BLaER1 treated with 17β-estradiol and CSF1 and Interleukin-3, amounts not matched to agents 10 nM and 100 nM (cell line): ENCODE data around the gene LRBA.
A peak's percentile ranks its signal among the peaks of the same experiment; 100 is the strongest.

ENCODE experiments used
- H3K27ac ChIP-seq, 11 experiments: shearing (Covaris generic); formaldehyde crosslinking; 2 replicates each; pipeline ENCODE4 v1.8.1; 2022
- H3K27me3 ChIP-seq, 11 experiments: shearing (Covaris generic); formaldehyde crosslinking; 2 replicates each; pipeline ENCODE4 v1.8.1; 2022
- H3K36me3 ChIP-seq, 11 experiments: shearing (Covaris generic); formaldehyde crosslinking; 2 replicates each; pipeline ENCODE4 v1.8.1; 2022
- H3K4me1 ChIP-seq, 10 experiments: shearing (Covaris generic); formaldehyde crosslinking; 2 replicates each; pipeline ENCODE4 v1.8.1; 2022
- H3K4me2 ChIP-seq, 11 experiments: shearing (Covaris generic); formaldehyde crosslinking; 2 replicates each; pipeline ENCODE4 v1.8.1; 2022
- H3K4me3 ChIP-seq, 10 experiments: shearing (Covaris generic); formaldehyde crosslinking; 2 replicates each; pipeline ENCODE4 v1.8.1; 2022
- H3K9ac ChIP-seq, 11 experiments: shearing (Covaris generic); formaldehyde crosslinking; 2 replicates each; pipeline ENCODE4 v1.8.1; 2022
- H3K9me3 ChIP-seq, 11 experiments: shearing (Covaris generic); formaldehyde crosslinking; replicated peaks in 1 of 11; 2 replicates each; pipeline ENCODE4 v1.8.1; 2022
- H4K20me1 ChIP-seq, 11 experiments: shearing (Covaris generic); formaldehyde crosslinking; 2 replicates each; pipeline ENCODE4 v1.8.1; 2022
- Cebpa-rat ChIP-seq, 11 experiments: shearing (Covaris generic); IDR thresholded peaks; 2 replicates each; pipeline ENCODE4 v1.8.1; 2022

LRBA gene

DNA sequence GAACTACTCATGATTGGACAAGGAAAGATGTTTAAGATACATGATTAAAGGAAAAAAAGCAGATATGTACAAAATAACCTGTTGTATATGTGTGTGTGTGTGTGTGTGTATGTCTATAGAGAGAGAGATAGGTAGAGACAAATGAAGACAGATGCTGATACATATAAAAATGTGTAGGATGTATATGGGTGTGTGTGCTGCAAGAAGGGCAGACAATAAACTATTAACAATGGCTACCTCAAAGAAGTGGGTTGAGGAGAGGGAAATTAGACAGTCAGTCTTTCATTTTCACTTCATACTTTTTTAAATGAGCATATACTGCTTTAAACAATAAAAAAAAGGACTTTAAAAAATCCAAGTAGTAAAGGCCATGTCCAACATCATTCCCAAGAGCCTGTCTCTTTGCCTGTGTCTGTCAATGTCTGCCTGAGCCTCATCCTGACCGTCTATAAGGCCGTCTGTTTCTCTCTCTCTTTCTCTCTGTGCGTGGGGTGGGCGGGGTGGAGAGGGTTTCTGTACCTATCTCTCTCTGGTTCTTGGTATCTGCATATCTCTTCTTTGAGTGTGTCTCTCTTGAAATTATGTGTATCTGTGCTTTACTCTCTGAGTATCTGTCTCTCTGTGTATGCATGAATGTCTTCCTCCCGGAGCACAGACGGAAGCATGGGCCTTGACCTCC lies 62.8 kb downstream of the LRBA start:
- peaks cover 20 to 46% (median 34%) of the 10 kb centered on the region in 11 experiments for H3K9me3 ChIP-seq
- H4K20me1 ChIP-seq, result peaks cover 0 to 8% (median 0%) of the 10 kb centered on the region in 11 experiments; a peak in 1 of 22 replicates
- H3K4me1 ChIP-seq, result peaks cover 0 to 9% (median 2%) of the 10 kb centered on the region in 10 experiments; a peak in 8 of 20 replicates
- no peak overlapping the region for H3K27ac ChIP-seq
- H3K4me3 ChIP-seq, result no peak overlapping the region
- H3K27me3 ChIP-seq, result no peaks in the 10 kb centered on the region
- no peak for TF ChIP-seq Cebpa-rat (IDR thresholded peaks at IDR 0.05)
- no peak overlapping the region for H3K9ac ChIP-seq
- peaks cover 0 to 11% (median 4%) of the 10 kb centered on the region in 11 experiments; a peak in 10 of 22 replicates for H3K36me3 ChIP-seq
- no peak overlapping the region for H3K4me2 ChIP-seq

DNA sequence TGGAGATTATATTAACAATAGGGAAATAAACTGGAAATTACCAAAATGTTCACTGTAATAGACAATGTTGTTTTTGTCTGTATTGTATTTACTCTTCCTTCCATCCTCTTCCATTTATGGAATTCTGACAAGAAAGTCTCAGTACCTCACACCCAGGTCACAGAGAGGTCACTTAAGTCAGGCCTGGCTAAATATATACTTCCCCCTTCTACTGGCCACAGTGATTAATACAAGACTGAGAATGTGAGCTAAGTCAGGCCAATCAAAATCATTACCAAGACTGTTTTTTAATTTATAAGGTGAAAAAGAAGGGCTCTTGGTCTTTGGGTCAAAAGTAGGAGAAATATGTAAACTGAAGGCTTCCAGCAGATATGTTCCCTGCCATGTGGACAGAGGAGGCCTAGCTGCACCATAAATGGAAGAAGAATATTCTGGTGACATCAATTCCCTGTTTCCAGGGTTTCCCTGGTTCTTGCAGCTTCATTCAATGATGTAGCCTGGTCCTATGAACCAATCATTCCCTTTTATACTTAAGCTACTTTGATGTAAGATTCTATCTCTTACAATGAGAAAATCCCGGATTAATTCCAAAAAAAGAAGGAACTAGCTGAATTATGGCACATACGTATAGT lies 64.3 kb downstream of the LRBA start:
- Histone ChIP-seq H3K4me2 (peak overlapping the region in 4 of 11 experiments; percentile 39 to 69 (median 54); a peak in 8 of 22 replicates), H3K4me1 (peaks cover 0 to 16% (median 2%) of the 10 kb centered on the region in 10 experiments; a peak in 8 of 20 replicates), H3K4me3 (no peak overlapping the region), H3K27me3 (no peaks in the 10 kb centered on the region), H4K20me1 (peaks cover 0 to 8% (median 0%) of the 10 kb centered on the region in 11 experiments; a peak in 1 of 22 replicates), H3K27ac (no peak overlapping the region), H3K9me3 (peaks cover 16 to 32% (median 21%) of the 10 kb centered on the region in 11 experiments), H3K36me3 (peaks cover 0 to 8% (median 0%) of the 10 kb centered on the region in 11 experiments; a peak in 2 of 22 replicates), H3K9ac (no peak overlapping the region)
- TF ChIP-seq Cebpa-rat (IDR thresholded peaks at IDR 0.05), result no peak

GRCh38 chr4:150949943-150950342 lies 65.1 kb downstream of the LRBA start:
- Histone ChIP-seq H3K27me3 (no peaks in the 10 kb centered on the region), H3K4me2 (no peak overlapping the region), H3K4me1 (peaks cover 0 to 16% (median 2%) of the 10 kb centered on the region in 10 experiments; a peak in 8 of 20 replicates), H3K4me3 (no peak overlapping the region), H3K36me3 (peaks cover 0 to 2% (median 0%) of the 10 kb centered on the region in 11 experiments; a peak in 2 of 22 replicates), H3K9ac (no peak overlapping the region), H4K20me1 (peaks cover 0 to 8% (median 0%) of the 10 kb centered on the region in 11 experiments; a peak in 1 of 22 replicates), H3K27ac (no peak overlapping the region), H3K9me3 (peaks cover 11 to 24% (median 13%) of the 10 kb centered on the region in 11 experiments)
- no peak for TF ChIP-seq Cebpa-rat (IDR thresholded peaks at IDR 0.05)

- Histone ChIP-seq H3K9me3 (peaks cover 8 to 19% (median 10%) of the 10 kb centered on the region in 11 experiments; a peak in 20 of 22 replicates), H3K4me1 (peaks cover 0 to 16% (median 2%) of the 10 kb centered on the region in 10 experiments; a peak in 8 of 20 replicates), H4K20me1 (peaks cover 0 to 8% (median 0%) of the 10 kb centered on the region in 11 experiments; a peak in 1 of 22 replicates), H3K4me3 (no peak overlapping the region), H3K36me3 (no peaks in the 10 kb centered on the region), H3K27me3 (no peaks in the 10 kb centered on the region), H3K9ac (no peak overlapping the region), H3K27ac (no peak overlapping the region), H3K4me2 (no peak overlapping the region)
- TF ChIP-seq Cebpa-rat (IDR thresholded peaks at IDR 0.05), result no peak
Observed at GRCh38 chr4:150949342-150949741, 65.7 kb downstream of the LRBA start.

GRCh38 chr4:150948710-150949109 lies 66.4 kb downstream of the LRBA start:
- Histone ChIP-seq H4K20me1 (peaks cover 0 to 8% (median 0%) of the 10 kb centered on the region in 11 experiments; a peak in 1 of 22 replicates), H3K27me3 (no peaks in the 10 kb centered on the region), H3K4me1 (peaks cover 0 to 16% (median 2%) of the 10 kb centered on the region in 10 experiments; a peak in 8 of 20 replicates)

DNA sequence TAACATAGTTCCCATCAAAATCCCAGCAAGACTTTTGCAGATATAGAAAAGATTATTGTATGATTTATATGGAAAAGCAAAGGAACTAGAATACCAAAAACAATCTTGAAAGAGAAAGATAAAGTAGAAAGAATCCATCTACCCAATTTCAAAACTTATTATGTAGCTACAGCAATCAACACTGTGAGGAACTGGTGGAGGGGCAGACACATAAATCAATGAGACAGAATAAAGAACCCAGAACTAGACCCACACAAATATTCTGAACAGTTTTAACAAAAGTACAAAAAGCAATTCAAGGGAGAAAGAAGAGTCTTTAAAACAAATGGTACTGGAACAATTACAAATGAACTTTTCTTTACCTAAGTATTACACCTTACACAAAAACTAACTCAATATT lies 67.0 kb downstream of the LRBA start:
- no peak overlapping the region for H3K4me2 ChIP-seq
- H3K9me3 ChIP-seq, result peaks cover 0 to 10% (median 0%) of the 10 kb centered on the region in 11 experiments; a peak in 3 of 22 replicates
- TF ChIP-seq Cebpa-rat (IDR thresholded peaks at IDR 0.05), result no peak
- H3K4me1 ChIP-seq, result peaks cover 0 to 16% (median 2%) of the 10 kb centered on the region in 10 experiments; a peak in 8 of 20 replicates
- H3K27ac ChIP-seq, result no peak overlapping the region
- H3K4me3 ChIP-seq, result no peak overlapping the region
- H3K36me3 ChIP-seq, result no peaks in the 10 kb centered on the region
- no peaks in the 10 kb centered on the region for H3K27me3 ChIP-seq
- no peak overlapping the region for H3K9ac ChIP-seq
- H4K20me1 ChIP-seq, result peaks cover 0 to 8% (median 0%) of the 10 kb centered on the region in 11 experiments; a peak in 2 of 22 replicates

More at GRCh38 chr4:150948710-150949109, 66.4 kb downstream of the LRBA start:
- no peak overlapping the region for H3K4me3 ChIP-seq
- TF ChIP-seq Cebpa-rat (IDR thresholded peaks at IDR 0.05), result no peak
- no peaks in the 10 kb centered on the region for H3K36me3 ChIP-seq
- H3K4me2 ChIP-seq, result no peak overlapping the region
- no peak overlapping the region for H3K27ac ChIP-seq
- no peak overlapping the region for H3K9ac ChIP-seq
- peaks cover 4 to 15% (median 5%) of the 10 kb centered on the region in 11 experiments; a peak in 19 of 22 replicates for H3K9me3 ChIP-seq

- Histone ChIP-seq H3K27ac (no peak overlapping the region), H3K4me3 (no peak overlapping the region), H3K4me1 (peaks cover 0 to 7% (median 0%) of the 10 kb centered on the region in 10 experiments; a peak in 2 of 20 replicates), H3K9ac (no peak overlapping the region), H4K20me1 (peaks cover 0 to 6% (median 0%) of the 10 kb centered on the region in 11 experiments; a peak in 1 of 22 replicates), H3K27me3 (no peaks in the 10 kb centered on the region), H3K36me3 (no peaks in the 10 kb centered on the region), H3K4me2 (no peak overlapping the region), H3K9me3 (no peaks in the 10 kb centered on the region)
- no peak for TF ChIP-seq Cebpa-rat (IDR thresholded peaks at IDR 0.05)
Observed at GRCh38 chr4:150944660-150945059, 70.4 kb downstream of the LRBA start.

- no peak for TF ChIP-seq Cebpa-rat (IDR thresholded peaks at IDR 0.05)
- H3K4me2 ChIP-seq, result no peak overlapping the region
- H3K9me3 ChIP-seq, result no peaks in the 10 kb centered on the region
Observed at GRCh38 chr4:150943818-150944217, 71.3 kb downstream of the LRBA start.

GRCh38 chr4:150943126-150943525 lies 72.0 kb downstream of the LRBA start:
- Histone ChIP-seq H3K9me3 (no peaks in the 10 kb centered on the region), H4K20me1 (peaks cover 0 to 4% (median 0%) of the 10 kb centered on the region in 11 experiments; a peak in 3 of 22 replicates), H3K27ac (no peak overlapping the region), H3K36me3 (no peaks in the 10 kb centered on the region), H3K27me3 (no peaks in the 10 kb centered on the region), H3K4me3 (no peak overlapping the region), H3K4me2 (no peak overlapping the region), H3K4me1 (peaks cover 0 to 7% (median 0%) of the 10 kb centered on the region in 10 experiments; a peak in 2 of 20 replicates), H3K9ac (no peak overlapping the region)
- TF ChIP-seq Cebpa-rat (IDR thresholded peaks at IDR 0.05), result no peak

More at GRCh38 chr4:150943818-150944217, 71.3 kb downstream of the LRBA start:
- H3K4me1 ChIP-seq, result peaks cover 0 to 7% (median 0%) of the 10 kb centered on the region in 10 experiments; a peak in 2 of 20 replicates
- no peak overlapping the region for H3K9ac ChIP-seq
- H3K36me3 ChIP-seq, result no peaks in the 10 kb centered on the region
- no peak overlapping the region for H3K27ac ChIP-seq
- no peaks in the 10 kb centered on the region for H3K27me3 ChIP-seq
- H4K20me1 ChIP-seq, result peaks cover 0 to 8% (median 0%) of the 10 kb centered on the region in 11 experiments; a peak in 3 of 22 replicates
- no peak overlapping the region for H3K4me3 ChIP-seq
